Stimulated activated CD8-positive, alpha-beta memory T cell treated with anti-CD3 and anti-CD28 coated beads, Interleukin-12 subunit alpha, Interleukin-12 subunit beta, amount 100 ng/mL, for 1 hour (primary cell): ENCODE results near the gene AXIN1.

ENCODE experiments used
- DNase-seq: peaks from one replicate; pipeline ENCODE4 v3.0.0-alpha.2; 2020; ENCODE audit warnings: low read depth

Gene AXIN1

DNA sequence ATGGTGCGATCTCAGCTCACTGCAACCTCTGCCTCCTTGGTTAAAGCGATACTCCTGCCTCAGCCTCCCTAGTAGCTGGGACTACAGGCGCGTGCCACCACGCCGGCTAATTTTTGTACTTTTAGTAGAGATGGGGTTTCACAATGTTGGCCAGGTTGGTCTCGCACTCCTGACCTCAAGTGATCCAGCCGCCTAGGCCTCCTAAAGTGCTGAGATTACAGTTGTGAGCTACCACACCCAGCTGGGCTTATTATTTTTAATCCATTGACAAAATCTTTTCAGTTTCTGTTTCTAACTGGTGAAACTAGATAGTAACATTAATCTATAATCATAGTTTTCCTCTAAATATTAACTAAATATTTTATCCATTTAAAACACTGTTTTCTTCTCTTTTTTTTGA lies 112.0 kb downstream of the AXIN1 start:
- DNase-seq = no peak

GRCh38 chr16:239948-240277 lies 112.6 kb downstream of the AXIN1 start:
- DNase-seq = no peak
